Fibroblast of gingiva (primary cell): ENCODE data around the gene URAD.

Experiments used
- DNase-seq: peaks from one replicate; pipeline ENCODE4 v3.0.0-alpha.2; 2011; ENCODE audit warnings: low read depth

Gene URAD

DNA sequence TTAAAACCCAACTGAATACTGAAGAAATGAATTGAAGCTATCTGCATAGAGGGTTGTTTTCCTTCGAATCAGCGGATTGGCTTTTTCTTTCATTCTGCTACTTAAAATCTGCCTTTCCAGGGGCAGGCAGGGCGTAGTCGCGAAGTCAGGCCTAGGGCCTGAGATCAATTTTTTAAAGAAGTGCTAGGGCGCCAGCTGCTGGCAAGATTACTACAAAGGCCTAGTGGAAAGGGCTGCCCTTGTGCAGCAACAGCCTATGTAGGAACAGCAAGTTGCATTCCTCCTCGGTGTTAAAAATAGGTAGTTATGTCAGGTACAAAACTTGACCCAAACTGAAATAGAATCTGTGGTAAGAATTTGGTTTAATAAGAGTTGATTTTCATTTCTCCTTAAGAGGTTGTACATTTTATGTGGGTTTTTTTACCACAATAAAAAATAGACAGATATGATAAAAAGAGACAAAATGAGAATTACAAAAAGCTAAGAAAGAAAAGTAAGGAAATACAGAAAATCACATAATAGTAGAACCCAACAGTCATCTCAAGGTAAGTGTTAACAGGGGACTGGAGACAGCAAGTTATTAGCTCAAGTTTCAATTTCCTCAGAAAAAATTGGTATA lies 9.5 kb upstream of the URAD start:
- peak; percentile 28 for DNase-seq

DNA sequence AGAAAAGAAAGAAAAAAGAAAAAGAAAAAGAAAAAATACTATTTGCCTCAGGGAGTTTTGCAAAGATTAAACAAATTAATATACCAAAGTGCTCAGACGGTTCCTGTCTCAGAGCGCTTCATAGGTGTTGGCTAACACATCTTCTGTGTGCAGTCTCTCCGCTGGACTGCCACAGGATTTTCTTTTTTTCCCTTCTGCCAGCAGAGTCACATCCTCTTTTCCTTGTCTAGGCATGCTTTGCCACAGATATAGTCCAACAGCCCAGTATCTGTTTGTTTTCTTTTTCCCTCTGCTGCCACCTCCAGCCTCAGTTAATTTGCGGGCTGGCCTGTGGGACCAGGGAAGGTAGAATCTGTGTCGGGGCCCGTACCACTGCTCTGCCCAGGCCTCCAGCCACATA lies 3.4 kb upstream of the URAD start:
- no peak for DNase-seq

DNA sequence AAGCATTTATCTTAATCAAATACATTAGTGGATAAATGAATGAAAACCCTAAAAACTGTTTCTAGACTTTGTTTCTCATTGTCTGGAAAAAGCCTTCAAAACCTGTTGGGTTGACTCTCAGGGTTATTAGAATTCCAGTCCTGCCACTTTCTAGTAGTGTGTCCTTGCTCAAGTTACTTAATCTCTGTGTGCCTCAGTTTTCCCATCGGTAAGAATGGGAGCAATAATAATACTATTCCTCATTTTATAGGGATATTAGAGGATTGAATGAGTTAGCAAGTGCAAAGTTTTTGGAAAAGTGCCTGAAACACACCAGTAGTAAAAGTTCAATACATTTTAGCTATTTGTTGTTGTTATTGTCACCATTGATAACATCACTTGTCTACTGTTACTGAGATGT lies 2.9 kb downstream of the URAD start:
- DNase-seq, result no peak

DNA sequence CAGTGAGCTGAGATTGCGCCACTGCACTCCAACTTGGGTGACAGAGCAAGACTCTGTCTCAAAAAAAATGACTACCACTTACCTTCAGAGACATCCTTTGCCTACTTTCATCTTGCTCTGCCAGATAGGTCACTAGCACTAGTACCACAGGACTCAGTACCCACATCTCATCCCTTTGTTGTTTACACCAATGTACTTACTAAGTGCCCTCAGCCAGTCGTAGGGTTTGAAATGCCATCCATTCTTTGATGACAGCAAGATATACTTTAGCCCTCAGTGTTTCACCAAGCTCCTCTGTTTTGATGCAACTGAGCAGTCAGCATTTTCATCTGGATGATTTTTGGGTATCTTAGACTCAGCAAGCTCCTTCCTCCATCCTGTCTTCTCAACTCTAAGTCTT lies 6.1 kb downstream of the URAD start:
- DNase-seq, result no peak

DNA sequence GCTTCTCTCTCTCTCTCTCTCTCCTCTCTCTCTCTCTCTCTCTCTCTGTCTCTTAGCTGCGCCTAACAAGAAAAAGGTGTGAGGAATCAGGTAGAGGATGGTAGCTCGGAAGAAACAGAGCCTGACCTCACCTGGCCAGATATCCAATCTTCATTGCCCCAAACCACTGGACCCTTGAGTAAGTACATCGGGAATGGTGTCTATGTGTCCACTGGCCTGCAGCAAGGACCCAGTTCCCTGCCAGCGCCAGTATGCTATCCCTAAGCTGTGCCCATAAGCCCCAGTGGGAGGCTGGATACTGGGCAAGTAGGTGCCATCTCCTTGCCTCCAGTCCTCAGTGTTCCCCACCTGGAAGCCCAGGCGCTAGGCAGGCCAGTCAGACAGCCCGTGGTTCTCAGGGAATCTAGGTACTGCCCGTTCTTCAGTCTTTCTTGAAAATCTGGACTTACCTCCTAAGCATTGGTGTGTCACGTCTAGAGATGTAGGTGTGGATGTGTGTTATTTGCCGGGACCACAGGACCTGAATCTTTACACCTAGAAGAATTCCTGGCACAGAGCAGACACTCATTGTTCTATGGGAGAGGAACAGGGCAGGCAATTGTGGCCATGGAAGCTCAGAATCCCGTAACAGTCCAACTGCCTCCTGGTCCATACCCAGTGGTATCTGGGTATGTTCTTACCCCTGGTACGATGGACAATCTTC lies 7.3 kb downstream of the URAD start:
- no peak for DNase-seq

DNA sequence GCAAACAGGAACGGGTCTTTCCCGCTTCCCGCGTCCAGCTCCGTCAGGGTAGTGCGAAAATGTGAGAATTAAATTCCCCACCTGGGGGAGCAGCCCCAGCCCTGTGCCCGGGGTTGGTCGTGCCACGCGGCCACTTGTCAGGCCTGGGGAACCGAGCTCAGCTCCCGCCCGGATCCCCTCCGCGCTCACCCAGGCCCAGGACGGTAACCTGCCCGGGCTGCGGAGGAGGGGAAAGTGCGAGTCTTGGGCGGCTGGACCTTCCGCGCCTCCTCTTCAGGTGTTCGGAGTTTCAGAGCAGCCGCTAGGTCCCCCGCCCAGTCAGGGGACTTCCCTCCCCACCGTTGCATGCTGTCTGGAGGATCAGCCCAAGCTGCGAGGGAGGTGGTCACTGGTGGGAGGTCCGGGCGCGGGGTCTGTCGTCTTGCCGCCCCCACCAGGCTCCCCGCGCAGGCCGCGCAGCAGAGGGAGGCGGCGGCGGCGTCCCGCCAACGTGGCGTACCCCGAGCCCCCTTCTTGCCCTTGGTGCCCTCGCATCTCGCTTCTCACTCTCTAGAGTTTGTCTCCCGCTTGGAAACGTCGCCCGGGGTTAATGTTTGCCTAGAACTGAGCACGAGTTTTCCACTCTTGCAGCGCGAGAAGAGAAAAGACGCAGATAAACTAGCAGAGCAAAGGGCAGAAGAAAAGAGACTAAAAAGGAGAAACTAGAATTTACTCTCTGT lies 8.1 kb downstream of the URAD start:
- no peak for DNase-seq

DNA sequence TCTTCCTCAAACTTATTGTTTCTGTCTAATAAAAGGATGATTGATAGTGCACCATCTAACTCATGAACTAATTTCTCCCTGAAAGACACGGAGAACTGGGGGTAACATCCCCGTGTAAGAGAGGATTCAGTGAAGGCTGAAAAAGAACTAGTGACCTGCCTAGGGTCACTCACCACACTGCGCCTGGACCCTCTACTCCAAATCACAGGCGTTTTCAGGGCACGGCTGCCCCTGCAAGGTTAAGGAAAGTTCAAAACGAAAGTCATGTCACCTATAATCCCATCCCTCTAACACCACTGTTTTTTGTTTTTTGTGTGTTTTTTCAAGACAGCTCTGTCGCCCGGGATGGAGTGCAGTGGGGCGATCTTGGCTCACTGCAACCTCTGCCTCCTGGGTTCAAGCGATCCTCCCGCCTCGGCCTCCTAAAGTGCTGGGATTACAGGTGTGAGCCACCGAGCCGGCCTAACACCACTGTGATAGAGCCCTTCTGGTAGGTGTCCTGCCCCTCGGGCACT lies 8.7 kb downstream of the URAD start:
- no peak for DNase-seq

DNA sequence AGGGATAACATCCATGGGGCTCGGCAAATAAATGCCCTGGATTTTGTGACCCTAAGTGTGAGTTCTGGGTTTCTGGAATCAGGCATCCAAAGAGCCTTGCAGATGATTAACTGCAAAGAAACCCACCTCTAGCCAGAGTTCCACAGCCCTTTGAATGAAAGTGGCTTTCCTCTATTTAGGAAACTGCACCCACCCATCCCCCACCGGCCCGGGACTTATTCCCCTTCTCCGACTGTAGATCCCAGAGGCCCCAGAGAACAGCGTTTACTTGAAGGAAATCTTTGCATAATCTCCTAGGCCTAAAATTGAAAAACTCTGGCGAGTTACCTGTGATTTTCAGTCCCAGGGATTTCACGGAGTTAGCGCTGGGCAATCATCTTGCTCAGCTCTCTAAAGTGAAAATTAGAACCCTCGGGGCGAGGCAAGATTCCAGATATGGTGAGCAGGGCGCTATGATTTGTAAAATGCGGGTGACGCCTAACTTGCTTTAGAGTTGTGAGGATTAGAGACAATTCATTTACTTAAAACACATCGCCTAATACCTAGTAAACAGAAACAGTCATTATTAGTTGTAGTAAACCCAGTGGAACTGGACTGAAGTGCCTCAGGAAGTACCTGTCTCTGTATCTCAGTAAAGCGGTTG lies 9.4 kb downstream of the URAD start:
- no peak for DNase-seq

DNA sequence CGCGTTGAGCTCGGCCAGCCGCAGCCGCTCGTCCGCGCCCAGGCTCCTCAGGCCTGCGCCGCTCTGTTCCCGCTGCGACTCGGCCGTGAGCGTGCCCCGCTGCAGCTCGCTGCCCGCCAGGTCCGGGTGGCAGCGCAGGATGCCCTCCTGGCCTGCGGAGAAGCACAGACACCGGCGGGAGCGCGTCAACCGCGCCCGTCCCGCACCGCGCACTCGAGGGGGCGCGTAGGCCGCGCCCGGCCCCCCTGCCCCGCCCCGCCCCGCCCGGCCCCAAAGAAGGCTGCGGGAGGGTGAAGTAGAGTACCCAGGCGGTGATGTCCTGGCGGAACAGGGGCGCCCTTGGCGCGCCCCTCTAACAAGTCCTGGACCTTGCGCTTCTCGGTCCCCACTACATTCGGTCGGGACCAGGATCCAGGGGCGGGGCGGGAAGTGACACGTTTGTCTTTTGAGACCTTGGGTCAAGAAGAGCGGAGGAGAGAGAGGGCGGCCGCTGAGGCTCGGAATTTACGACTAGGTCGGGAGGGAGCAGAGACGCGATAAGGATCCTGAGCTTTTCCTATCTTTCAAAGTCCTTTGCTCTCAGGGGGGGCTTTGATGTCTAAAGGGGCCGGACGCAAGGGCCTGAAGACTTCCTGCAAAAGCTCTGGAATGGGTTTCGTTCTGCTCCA lies 10.1 kb downstream of the URAD start:
- no peak for DNase-seq

DNA sequence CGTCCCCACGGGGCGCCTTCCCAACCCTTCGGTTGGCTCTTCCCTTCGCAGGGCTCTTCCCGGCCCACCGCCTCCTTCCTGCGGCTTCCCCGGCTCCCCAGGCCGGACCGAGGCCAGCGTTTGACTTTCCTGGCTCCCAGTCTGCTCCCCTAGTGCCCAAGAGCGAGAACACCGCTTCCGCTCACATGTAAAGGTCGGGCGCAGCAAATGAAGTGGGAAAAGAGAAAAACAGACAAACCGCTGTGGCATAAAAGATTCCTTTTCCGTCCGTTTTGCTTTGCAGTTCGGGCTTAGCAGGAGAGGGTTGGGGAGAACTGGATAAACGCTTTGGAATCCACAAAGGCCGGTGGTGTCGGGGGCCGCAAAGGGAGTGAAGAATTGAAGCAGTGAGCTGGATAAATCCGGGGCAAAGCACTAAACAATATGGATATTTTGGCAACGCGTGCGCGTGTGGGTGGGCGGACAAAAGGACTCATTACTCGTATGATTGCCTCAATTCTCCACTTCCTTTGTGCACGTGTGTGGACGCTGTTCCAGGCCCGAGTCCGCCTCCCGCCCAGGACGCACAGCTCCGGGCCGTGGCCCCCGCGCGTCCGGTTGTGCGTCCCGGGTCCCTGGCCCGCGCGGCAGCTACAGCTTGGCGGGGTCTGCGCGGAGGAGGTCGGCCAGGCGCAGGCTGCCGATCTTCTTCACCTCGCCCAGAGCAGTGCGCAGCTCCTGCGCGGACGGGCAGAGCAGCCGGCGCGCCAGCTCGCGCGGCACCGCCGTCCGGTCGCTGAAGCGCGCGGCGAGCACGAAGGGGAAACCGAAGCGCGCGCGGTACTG lies 10.8 kb downstream of the URAD start:
- DNase-seq, result no peak

DNA sequence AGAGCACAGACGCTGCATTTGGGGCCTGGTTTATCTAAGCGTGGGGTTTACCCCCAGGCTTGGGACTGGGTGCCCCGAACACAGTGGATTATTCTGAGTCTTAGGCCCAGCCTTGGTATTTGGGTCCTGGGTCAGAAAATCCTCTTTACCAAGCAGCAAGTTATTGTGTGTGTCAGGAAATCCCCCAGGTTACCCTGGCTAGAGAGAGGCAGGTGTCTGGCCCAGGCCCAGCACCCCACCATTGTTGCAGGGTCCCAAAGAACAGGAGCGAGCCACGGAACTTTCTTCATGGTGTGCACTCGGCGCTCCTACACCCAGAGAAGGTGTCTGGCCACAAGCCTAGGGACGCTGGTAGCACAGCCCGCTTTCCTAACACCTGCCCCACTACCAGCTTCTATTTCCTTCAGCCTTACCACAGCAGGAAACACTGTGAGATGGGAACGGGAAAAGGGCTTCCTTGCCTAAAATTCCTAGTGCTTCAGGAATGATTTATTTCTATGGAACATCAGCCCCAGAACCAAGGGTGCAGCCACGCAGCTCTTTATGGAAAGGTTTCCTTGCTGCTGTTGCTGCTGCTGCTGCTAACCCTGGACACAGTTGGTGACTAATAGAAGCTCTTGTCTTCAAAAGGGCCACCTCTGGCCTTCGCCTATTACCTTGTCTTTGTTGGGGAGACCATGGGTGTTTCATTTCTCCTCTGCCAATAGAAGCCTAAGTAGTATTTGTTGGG lies 12.0 kb downstream of the URAD start:
- no peak for DNase-seq

DNA sequence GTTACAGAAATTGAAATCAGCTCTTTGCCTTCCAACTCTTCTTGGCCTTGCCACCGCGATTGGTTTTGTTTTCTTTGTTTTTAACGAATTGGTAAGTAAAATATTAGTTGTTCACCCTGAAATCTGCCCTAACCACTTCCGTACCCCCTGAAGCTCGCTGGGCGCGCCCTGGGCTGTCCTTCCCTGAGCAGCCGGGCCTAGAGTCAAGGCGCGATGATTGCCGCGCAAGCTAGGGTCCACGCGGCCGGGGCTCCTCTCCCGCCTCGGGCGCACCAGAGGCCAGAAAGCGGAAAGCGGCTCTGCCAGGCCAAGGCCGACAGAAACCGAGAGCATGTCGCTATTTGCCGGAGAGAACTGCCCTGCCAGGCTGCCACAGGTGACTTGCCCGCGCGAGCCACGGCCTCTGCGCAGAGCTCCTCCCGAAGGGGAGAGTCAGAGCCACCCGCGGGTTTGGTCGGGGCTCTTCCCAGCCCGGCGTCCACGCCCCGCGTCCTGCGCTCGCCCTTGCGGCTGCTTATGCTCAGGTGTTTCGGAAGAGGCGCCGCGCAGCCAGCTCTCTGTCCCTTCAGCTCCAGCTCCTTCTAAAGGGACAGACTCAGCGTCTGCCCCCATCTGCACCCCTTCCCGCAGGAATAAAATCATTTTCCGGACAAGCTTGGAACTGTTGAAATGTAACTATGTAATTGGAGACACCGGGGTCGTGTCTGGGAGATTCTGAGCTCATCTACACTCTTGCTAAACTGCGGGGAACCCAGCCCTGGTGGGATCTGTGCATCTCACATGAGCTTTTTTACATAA lies 12.7 kb downstream of the URAD start:
- DNase-seq, result no peak

DNA sequence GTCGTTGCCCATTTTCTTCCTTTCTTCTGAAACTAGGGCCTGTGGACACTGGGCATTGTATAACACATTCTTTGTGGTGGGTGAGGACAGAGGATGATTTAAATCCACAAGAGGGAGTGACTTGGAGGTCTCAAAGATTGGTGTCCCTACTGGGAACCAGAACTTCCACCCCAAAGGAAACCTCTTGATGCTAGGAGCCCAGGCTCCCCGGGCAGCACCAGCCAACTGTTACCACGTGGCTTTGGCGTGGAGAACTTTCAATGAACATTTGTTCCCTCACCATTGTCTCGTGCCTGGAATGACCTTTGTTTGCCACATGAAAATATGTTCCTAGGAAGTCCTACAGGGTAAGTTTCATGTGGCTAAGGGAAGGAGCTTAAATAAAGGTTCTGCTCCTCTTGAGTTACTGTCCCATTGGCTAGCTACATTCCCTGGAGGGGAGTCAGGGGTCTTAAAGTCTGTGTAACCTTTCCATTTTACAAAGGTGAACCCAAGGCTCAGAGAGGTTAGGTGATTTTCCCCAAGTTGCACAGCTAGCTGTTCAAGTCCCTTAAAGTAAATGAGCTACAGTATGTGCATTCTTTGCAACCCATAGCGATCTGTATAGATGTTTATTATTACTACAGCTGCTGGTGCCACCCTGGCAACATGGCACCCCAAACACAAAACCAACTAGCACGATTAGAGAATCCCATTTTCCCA lies 14.4 kb downstream of the URAD start:
- no peak for DNase-seq

DNA sequence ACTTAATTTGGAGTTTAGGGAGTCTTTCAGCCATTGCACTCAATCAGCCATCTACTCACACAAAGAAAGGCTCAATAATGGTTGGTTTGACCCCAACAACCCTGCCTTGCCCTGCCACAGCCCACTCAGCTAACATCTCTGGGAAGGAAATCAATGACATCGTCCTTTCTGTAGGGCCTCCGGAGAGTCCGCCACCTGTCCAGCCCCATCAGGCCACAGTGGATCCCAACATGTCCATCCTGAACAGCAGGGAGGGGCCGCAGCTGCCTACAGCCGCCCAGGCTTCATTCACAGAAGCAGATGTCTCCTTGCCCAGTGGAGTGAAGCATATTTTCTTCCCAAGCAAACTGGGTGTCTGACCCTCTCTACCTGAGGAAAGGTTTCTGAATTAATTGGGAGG lies 15.2 kb downstream of the URAD start:
- no peak for DNase-seq

DNA sequence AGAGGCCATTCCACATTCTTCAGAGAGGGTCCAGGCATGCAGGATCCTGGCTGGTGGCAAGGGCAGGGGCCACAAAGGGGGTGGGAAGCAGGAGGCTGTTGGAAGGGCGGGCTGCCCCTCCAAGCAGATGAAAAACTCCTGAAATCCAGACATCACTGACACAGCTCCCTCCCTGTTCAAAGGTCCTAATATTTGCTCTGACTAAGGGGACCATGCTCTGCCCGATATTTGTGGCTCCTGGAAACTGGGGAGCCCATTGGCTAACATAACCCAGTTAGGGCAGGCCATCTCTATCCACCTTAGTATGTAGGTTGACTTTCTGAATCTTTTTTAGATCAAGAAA lies 16.0 kb downstream of the URAD start:
- DNase-seq, result no peak

DNA sequence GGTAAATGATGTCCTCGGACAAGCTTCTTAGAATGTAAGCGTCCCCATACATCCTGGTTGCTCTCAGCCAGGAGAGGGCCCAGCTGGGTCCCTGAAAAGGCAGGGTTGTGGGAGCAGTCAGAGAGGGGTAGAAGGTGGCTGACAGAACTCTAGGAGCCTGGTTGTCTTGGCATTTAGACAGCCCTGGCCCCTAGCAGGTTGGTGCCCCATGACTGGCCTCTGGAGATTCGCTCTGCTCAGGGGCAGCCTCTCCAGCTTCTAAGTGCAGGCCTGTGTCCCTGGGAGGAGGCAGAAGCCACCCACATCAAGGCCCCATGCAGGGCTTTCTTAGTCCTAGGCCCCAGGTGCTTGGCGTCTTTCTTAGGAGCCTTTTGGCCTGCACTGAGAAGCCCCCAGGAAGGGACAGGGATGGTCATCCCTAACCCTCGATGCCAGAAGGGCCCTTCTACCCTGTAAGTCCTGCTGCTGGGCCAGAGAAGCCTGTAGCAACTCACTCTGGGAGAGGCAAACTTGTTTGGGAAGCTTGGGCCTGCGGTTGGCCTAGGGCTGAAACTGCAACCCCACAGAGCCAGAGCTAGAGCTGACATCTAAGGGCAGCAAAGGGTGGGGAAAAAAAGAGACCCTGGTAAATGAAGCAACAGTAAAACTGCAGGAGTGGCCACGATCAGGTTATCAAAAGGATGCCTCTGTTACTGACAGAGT lies 16.6 kb downstream of the URAD start:
- DNase-seq, result no peak

DNA sequence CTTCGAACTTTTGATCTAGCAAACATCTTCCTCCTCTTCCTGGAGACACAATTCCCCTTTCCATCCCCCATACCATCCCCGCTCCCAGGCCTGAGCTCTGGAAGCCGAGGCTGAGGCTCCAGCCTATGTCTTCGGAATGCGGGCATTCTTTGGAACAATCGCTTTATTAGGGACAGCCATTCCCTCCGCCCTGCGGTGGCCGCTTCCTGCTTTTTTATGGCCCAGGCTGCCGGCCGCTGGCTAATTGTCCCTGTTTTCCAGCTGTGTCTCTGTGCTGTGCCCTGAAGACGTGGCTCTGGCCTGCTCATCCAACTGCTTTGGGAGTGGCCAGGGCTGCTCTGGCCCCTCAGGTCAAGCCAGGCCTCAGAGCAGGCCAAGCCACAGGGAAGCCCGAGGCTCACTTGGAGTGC lies 17.3 kb downstream of the URAD start:
- no peak for DNase-seq

DNA sequence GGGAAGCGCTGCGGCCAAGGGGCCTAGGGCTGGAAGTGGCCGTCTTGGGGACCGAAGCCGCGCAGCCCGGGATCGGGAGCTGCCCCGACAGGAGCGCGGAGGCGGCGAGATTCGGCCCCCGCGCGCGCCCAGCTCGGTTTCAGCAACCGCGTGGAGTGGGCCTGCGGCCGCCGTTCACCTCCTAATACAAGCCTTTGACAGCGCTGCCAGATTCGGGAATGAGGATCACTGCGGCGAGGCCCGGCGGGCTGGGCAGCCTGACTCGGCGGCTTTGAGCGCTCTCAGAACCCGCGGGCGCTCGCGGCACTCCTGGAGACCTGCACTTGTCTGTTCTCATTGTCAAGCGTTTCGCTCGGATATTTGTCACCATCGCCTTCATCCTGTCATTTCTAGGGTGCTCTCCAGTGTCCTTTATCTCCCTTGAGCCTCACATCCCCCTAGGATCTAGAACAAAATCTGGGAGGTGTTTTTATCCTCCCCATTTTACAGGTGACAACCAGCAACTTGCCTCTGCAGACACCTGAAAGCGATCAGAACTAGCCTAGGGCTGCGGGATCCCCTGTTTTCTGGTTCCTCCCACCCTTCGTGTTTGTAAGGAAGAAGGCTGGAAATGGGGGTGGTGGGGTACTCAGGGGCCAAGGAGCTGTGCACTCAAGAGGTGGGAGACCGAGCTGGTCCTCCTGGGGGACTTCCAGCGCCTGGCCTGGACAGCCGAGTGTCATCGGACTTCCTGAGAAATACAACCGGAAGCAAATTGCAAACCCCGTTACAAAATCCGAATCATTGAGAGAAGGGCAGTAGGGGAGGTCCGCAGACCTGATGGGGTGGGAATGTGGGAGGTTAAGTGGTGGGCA lies 17.9 kb downstream of the URAD start:
- no peak for DNase-seq
